Pancreas (tissue), 10 donors: ENCODE data around the gene B3GALT2. TPM values are rescaled to one million over a fixed set of nuclear protein-coding genes. Genes with fewer than 3 reads are reported as not detected.

Experiments
- ATAC-seq, 4 donors: fragments of 200-7000 bp; cut with Tn5 transposase; one replicate each; pipeline versions ENCODE4 v1.8.0 to v1.9.1; 2020; ENCODE audit warnings: mild to moderate bottlenecking in 4 of 4, moderate library complexity in 4 of 4
- DNase-seq, 6 donors: peaks; one replicate each; pipeline ENCODE4 v3.0.0-alpha.2; 2020
- FAIRE-seq: peaks from 2 replicates; lab custom pipeline; 2012; peaks lifted over from hg19 to GRCh38; lab: Jason Lieb, UNC
- H3K27ac ChIP-seq, 4 donors: fragments of 200-600 bp; sonication (generic); 1 replicate in 3 of 4; 2 replicates in 1 of 4; pipeline versions ENCODE4 v1.5.0 to v1.8.0; 2020
- H3K27me3 ChIP-seq, 4 donors: fragments of 200-600 bp; one replicate each; pipeline ENCODE4 v1.8.0; 2021
- H3K36me3 ChIP-seq, 3 donors: fragments of 200-600 bp; sonication (generic) in 1 of 3; one replicate each; pipeline versions ENCODE4 v1.5.0 to v1.8.0; 2020 to 2021
- H3K4me1 ChIP-seq, 3 donors: fragments of 200-600 bp; one replicate each; pipeline ENCODE4 v1.8.0; 2021
- H3K4me3 ChIP-seq, 4 donors: fragments of 200-600 bp; sonication (generic) in 2 of 4; one replicate each; pipeline versions ENCODE4 v1.5.0 to v1.8.0; 2020 to 2021
- H3K9me3 ChIP-seq, 4 donors: fragments of 200-600 bp; one replicate each; pipeline ENCODE4 v1.8.0; 2021
- WGBS, 2 donors: extraction: QIAGEN DNeasy Blood & Tissue Kit; methylation state at CpG; one replicate each; pipeline ENCODE4 v1.1.7; 2013; 5-methylcytosine and 5-hydroxymethylcytosine counted together
- intact Hi-C, 3 donors: fragments of 100-400 bp; cut with DNase I; formaldehyde crosslinking; loops; one replicate each; pipeline versions ENCODE4 v1.11.1 to v1.14.2; 2022
- polyA plus RNA-seq, 2 donors: library from polyadenylated mRNA; stranded (reverse); fragments of 200-250 nt; gene quantifications; one replicate each; pipeline ENCODE4 v1.2.3, GENCODE V29; 2013
- total RNA-seq, 6 donors: library from RNA; stranded (reverse); fragmentation: NEBNext Ultra II Directional in 4 of 6; extraction: Animal tissue kit (Norgen Biotek cat#: 25700) in 4 of 6; gene quantifications; one replicate each; pipeline versions ENCODE4 v1.2.1 to v1.2.4, GENCODE V29; 2021 to 2023
- TF ChIP-seq, protein P1 (sequence below), 4 donors: fragments of 200-600 bp; sonication (generic) in 3 of 4; IDR thresholded peaks; one replicate each; pipeline versions ENCODE4 v1.5.0 to v1.8.0; 2021; ENCODE audit warnings: antibody characterized with exemption in 4 of 4
- donor health status: healthy with polysubstance abuse.
- donor health status: DM: no; HTN: no; CAD: no; lungs with moderate emphysema.
- donor health status: DM: no; HTN: no; CAD: no.
- donor health status: control.
- donor health status: control.
- donor health status: Bipolar disorder and iron deficiency.
- donor health status: DM: yes; HTN: yes; CAD: no.
- donor health status: DM: no; HTN: no; CAD: no.
- donor health status: DM: no; HTN: no; CAD: no.
- donor health status: DM: yes; HTN: yes; CAD: no.

The B3GALT2 gene
- total and polyA plus RNA-seq, 8 donors = 0.20 to 0.99 (median 0.34) TPM

DNA sequence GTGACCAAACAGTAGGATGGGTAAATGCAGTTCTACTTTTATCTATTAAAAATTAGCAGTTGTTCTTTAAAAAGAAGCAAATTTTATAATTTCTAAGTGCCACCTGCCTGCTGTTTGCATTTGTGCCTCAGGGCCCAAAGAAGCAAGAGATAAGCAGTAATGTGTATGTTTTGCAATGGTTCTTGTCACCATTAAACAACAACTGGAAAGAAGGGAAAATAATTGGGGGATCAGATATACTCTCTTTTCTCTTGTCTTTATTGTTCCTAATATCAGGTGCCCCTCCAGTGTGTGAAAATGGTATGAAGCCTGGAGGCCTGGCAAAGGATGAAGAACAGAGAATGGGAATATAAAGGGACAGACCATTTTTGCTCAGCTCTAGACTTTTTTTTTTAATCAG lies 9.6 kb downstream of the B3GALT2 start:
- Histone ChIP-seq H3K36me3 (no peaks in the 10 kb centered on the region), H3K4me3 (no peak overlapping the region), H3K27me3 (no peaks in the 10 kb centered on the region), H3K27ac (no peak overlapping the region), H3K4me1 (peaks cover 8 to 16% (median 14%) of the 10 kb centered on the region in 3 donors), H3K9me3 (no peaks in the 10 kb centered on the region)
- intact Hi-C loops = no loop called here
- no peak for DNase-seq
- no peak for FAIRE-seq
- TF ChIP-seq, protein P1, sequence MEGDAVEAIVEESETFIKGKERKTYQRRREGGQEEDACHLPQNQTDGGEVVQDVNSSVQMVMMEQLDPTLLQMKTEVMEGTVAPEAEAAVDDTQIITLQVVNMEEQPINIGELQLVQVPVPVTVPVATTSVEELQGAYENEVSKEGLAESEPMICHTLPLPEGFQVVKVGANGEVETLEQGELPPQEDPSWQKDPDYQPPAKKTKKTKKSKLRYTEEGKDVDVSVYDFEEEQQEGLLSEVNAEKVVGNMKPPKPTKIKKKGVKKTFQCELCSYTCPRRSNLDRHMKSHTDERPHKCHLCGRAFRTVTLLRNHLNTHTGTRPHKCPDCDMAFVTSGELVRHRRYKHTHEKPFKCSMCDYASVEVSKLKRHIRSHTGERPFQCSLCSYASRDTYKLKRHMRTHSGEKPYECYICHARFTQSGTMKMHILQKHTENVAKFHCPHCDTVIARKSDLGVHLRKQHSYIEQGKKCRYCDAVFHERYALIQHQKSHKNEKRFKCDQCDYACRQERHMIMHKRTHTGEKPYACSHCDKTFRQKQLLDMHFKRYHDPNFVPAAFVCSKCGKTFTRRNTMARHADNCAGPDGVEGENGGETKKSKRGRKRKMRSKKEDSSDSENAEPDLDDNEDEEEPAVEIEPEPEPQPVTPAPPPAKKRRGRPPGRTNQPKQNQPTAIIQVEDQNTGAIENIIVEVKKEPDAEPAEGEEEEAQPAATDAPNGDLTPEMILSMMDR (IDR thresholded peaks at IDR 0.05) = no peak
- ATAC-seq = no peak

DNA sequence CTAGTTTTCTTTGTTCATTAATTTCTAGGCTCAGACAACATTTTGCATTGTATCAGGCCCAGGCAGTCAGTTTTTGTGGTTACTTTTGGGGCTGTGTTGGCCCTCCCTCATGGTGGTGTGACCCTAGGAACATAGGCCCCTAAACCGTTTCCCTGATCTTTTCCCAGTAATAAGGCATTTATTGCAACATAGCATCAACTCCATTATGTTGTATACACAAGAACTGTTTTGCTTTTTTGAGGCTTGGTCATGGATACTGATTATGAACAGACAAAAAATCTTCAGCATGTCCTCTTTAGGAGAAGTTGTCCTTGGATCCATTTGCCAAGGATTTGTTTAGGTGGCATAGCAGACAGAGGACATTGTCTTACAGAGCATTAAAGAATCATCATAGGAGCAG lies 10.3 kb downstream of the B3GALT2 start:
- no peak for ATAC-seq
- Histone ChIP-seq H3K27me3 (no peaks in the 10 kb centered on the region), H3K27ac (no peak overlapping the region), H3K4me1 (peaks cover 8 to 16% (median 14%) of the 10 kb centered on the region in 3 donors), H3K9me3 (no peaks in the 10 kb centered on the region), H3K36me3 (no peaks in the 10 kb centered on the region), H3K4me3 (no peak overlapping the region)
- WGBS, 2 donors = 76 to 79% methylated on average over 1 of the region's 1 CpG
- TF ChIP-seq, protein P1 (IDR thresholded peaks at IDR 0.05) = no peak
- intact Hi-C loops = no loop called here
- FAIRE-seq = no peak
- no peak for DNase-seq

DNA sequence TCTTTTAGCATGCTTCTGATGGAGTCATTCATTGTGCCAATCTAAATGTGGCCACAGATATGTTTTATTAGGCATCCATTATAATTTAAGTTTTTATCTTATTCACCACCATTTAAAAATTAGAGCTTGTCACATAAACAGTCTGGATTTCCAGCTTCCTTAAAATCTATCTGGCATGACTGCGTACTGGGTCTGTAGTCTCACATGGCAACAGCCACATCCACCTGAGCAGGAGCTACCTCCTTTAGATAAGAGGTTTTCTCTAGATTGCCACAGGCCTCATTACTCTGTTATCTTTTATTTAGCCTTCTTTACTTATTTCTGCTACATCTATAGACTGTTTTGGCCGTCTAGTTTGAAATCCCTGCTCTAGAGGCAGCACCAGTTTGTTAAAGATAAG lies 29.1 kb downstream of the B3GALT2 start:
- Histone ChIP-seq H3K4me3 (no peak overlapping the region), H3K27me3 (no peaks in the 10 kb centered on the region), H3K9me3 (no peaks in the 10 kb centered on the region), H3K4me1 (peaks cover 0 to 10% (median 0%) of the 10 kb centered on the region in 3 donors), H3K27ac (no peak overlapping the region), H3K36me3 (peaks cover 0 to 18% (median 10%) of the 10 kb centered on the region in 3 donors)
- intact Hi-C loops = no loop called here
- no peak for DNase-seq
- ATAC-seq = peak in 2 of 4 donors; percentile 51
- TF ChIP-seq, protein P1 (IDR thresholded peaks at IDR 0.05) = no peak
- FAIRE-seq = no peak
- WGBS, 2 donors = 47 to 48% methylated on average over 2 of the region's 2 CpGs

DNA sequence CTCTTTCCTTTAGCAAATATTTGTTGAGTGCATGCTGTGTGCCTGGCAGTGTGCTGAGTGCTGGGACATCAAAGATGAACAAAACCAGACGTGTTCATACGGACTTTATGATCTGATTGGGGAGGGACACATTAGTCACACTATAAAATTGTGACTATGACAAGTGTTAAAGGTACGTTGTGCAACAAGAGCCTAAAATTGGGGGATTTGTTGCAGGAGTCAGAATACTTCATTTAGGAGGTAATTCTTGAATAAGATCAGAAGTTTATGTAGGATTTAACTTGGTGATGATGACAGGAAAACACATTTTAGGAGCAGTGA lies 29.6 kb downstream of the B3GALT2 start:
- TF ChIP-seq, protein P1 (IDR thresholded peaks at IDR 0.05) = no peak
- no peak overlapping the region for H3K27ac ChIP-seq
- no peaks in the 10 kb centered on the region for H3K9me3 ChIP-seq
- no peaks in the 10 kb centered on the region for H3K27me3 ChIP-seq
- DNase-seq (no peak), ATAC-seq (no peak), FAIRE-seq (no peak)
- intact Hi-C loops = no loop called here
- peaks cover 0 to 22% (median 10%) of the 10 kb centered on the region in 3 donors for H3K36me3 ChIP-seq
- no peak overlapping the region for H3K4me3 ChIP-seq
- 71 to 75% methylated on average over 3 of the region's 3 CpGs for WGBS, 2 donors
- peaks cover 0 to 10% (median 0%) of the 10 kb centered on the region in 3 donors for H3K4me1 ChIP-seq

DNA sequence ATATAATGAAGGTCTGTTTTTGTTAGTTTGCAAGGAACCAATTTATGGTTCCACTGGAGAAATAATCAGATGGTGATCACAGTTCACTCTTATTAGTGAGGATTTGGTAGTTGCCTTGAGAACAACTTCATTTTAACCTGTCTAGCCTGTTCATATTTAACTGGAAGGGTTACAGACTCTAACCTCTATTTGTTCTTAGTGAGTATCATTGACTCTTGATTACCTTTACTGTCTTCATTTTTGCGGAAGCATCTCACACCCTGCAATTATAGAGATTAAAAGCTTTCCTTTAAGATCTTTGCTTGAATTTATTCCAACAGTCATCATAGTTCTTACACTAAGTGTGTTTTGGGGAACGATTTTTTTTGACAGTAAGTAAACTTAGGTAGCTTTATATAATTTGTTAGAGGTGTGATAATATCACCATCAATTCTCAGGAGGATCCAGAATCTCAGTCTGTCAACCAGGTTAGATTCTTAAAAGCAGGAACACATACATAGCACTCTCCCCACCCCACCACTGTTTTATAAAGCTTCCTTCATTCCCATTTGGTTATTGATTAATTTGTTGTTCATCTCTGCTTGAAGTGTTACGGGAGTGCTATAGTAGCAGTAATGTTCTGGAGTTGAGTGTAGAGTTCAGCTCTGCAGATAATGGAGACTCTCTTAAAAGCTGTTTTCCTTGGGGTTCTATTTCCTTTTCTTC lies 30.1 kb downstream of the B3GALT2 start:
- Histone ChIP-seq H3K27me3 (no peaks in the 10 kb centered on the region), H3K9me3 (no peaks in the 10 kb centered on the region), H3K4me3 (no peak overlapping the region), H3K36me3 (peaks cover 0 to 22% (median 10%) of the 10 kb centered on the region in 3 donors), H3K27ac (no peak overlapping the region), H3K4me1 (peaks cover 0 to 10% (median 0%) of the 10 kb centered on the region in 3 donors)
- TF ChIP-seq, protein P1 (IDR thresholded peaks at IDR 0.05) = no peak
- 53 to 58% methylated on average over 3 of the region's 3 CpGs for WGBS, 2 donors
- FAIRE-seq (no peak), ATAC-seq (peak in 1 of 4 donors; percentile 53), DNase-seq (no peak)
- intact Hi-C loops = no loop called here
